ENCODE results near the gene SULT6B1.

GRCh38 chr2:37171624-37171950, 16.9 kb downstream of the SULT6B1 start:
- TF ChIP-seq POLR2AphosphoS5 (IDR thresholded peaks at IDR 0.05) (no peak), CTCF (IDR thresholded peaks at IDR 0.05) (no peak), POLR2A (IDR thresholded peaks at IDR 0.05) (no peak)
